Lung (tissue), 12 donors: Measurements from ENCODE around the gene IQSEC1. TPM values are rescaled to one million over a fixed set of nuclear protein-coding genes. Genes with fewer than 3 reads are reported as not detected.
A peak's percentile ranks its signal among the peaks of the same experiment; 100 is the strongest.

Experiments used
- ATAC-seq: fragments of 200-7000 bp; cut with Tn5 transposase; one replicate; pipeline ENCODE4 v1.9.1; 2020; ENCODE audit warnings: moderate number of reproducible peaks; ENCODE audit not compliant: insufficient read depth, low FRiP score
- DNase-seq, 3 donors: peaks; one replicate each; pipeline ENCODE4 v3.0.0-alpha.2; 2013 to 2017
- H3K27ac ChIP-seq, 2 donors: one replicate each; pipeline ENCODE4 v1.5.1; 2013; ENCODE audit warnings: mild to moderate bottlenecking in 2 of 2, moderate library complexity in 2 of 2, control low read depth in 1 of 2, inconsistent platforms in 1 of 2, low read depth in 1 of 2, low read length in 1 of 2
- H3K27me3 ChIP-seq, 3 donors: one replicate each; pipeline ENCODE4 v1.5.1; 2013; ENCODE audit warnings: low read length in 2 of 3; ENCODE audit not compliant: control insufficient read depth in 3 of 3, insufficient read depth in 3 of 3
- H3K36me3 ChIP-seq, 4 donors: one replicate each; pipeline ENCODE4 v1.5.1; 2013; ENCODE audit warnings: low read length in 4 of 4, mild to moderate bottlenecking in 1 of 4, moderate library complexity in 1 of 4; ENCODE audit not compliant: control insufficient read depth in 4 of 4, insufficient read depth in 4 of 4
- H3K4me1 ChIP-seq, 5 donors: one replicate each; pipeline ENCODE4 v1.5.1; 2013; ENCODE audit warnings: low read length in 5 of 5, mild to moderate bottlenecking in 2 of 5, moderate library complexity in 1 of 5; ENCODE audit not compliant: control insufficient read depth in 5 of 5, insufficient read depth in 5 of 5
- H3K4me3 ChIP-seq: one replicate; pipeline ENCODE4 v1.5.1; 2013; ENCODE audit warnings: mild to moderate bottlenecking, control low read depth, moderate library complexity
- H3K9ac ChIP-seq, 2 donors: one replicate each; pipeline ENCODE4 v1.5.1; 2013; ENCODE audit warnings: low read length in 2 of 2, control low read depth in 1 of 2; ENCODE audit not compliant: insufficient read depth in 1 of 2
- H3K9me3 ChIP-seq, 4 donors: one replicate each; pipeline ENCODE4 v1.5.1; 2013; ENCODE audit warnings: low read length in 3 of 4, mild to moderate bottlenecking in 1 of 4, moderate library complexity in 1 of 4; ENCODE audit not compliant: control insufficient read depth in 4 of 4, insufficient read depth in 3 of 4
- WGBS, 2 donors: extraction: QIAGEN DNeasy Blood & Tissue Kit; methylation state at CpG; one replicate each; pipeline ENCODE4 v1.1.7; 2013; 5-methylcytosine and 5-hydroxymethylcytosine counted together
- polyA plus RNA-seq, 2 donors: library from polyadenylated mRNA; stranded (reverse); fragments of 200-250 nt; gene quantifications; one replicate each; pipeline ENCODE4 v1.2.1, GENCODE V29; 2013
- total RNA-seq, 2 donors: library from RNA; depleted of rRNA in 1 of 2; stranded (reverse); fragments of >200 nt in 1 of 2; gene quantifications; one replicate each; pipeline ENCODE4 v1.2.1, GENCODE V29; 2014 to 2021
- TF ChIP-seq, protein P1 (sequence below): IDR thresholded peaks from 2 replicates; pipeline ENCODE4 v1.5.1; 2012; ENCODE audit warnings: mild to moderate bottlenecking; ENCODE audit errors: control extremely low read depth, extremely low read depth
- donor health status: control.
- donor health status: control.
- donor health status: Bipolar disorder and iron deficiency.
- donor health status: healthy.
- donor health status: DM: yes; HTN: yes; CAD: no.

Gene IQSEC1
- total and polyA plus RNA-seq, 4 donors: 13.9 to 69.1 (median 31.1) TPM

- Histone ChIP-seq H3K4me3 (no peak overlapping the region), H3K4me1 (no peaks in the 10 kb centered on the region), H3K9me3 (no peaks in the 10 kb centered on the region), H3K36me3 (no peaks in the 10 kb centered on the region), H3K27me3 (no peaks in the 10 kb centered on the region), H3K27ac (no peak overlapping the region), H3K9ac (no peak overlapping the region)
- TF ChIP-seq, protein P1, sequence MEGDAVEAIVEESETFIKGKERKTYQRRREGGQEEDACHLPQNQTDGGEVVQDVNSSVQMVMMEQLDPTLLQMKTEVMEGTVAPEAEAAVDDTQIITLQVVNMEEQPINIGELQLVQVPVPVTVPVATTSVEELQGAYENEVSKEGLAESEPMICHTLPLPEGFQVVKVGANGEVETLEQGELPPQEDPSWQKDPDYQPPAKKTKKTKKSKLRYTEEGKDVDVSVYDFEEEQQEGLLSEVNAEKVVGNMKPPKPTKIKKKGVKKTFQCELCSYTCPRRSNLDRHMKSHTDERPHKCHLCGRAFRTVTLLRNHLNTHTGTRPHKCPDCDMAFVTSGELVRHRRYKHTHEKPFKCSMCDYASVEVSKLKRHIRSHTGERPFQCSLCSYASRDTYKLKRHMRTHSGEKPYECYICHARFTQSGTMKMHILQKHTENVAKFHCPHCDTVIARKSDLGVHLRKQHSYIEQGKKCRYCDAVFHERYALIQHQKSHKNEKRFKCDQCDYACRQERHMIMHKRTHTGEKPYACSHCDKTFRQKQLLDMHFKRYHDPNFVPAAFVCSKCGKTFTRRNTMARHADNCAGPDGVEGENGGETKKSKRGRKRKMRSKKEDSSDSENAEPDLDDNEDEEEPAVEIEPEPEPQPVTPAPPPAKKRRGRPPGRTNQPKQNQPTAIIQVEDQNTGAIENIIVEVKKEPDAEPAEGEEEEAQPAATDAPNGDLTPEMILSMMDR: no peak
- 28 to 68% methylated on average over 11 of the region's 11 CpGs for WGBS, 2 donors
- no peak for DNase-seq
- ATAC-seq: no peak
Observed at GRCh38 chr3:13066236-13066635, 7.0 kb downstream of the IQSEC1 start.

- H3K27ac ChIP-seq: no peak overlapping the region
- TF ChIP-seq, protein P1: no peak
- 66 to 81% methylated on average over 4 of the region's 4 CpGs for WGBS, 2 donors
- H3K9me3 ChIP-seq: no peaks in the 10 kb centered on the region
- no peak overlapping the region for H3K9ac ChIP-seq
- H3K36me3 ChIP-seq: no peaks in the 10 kb centered on the region
- no peak for ATAC-seq
- DNase-seq: no peak
- no peaks in the 10 kb centered on the region for H3K4me1 ChIP-seq
- H3K4me3 ChIP-seq: no peak overlapping the region
- no peaks in the 10 kb centered on the region for H3K27me3 ChIP-seq
Observed at GRCh38 chr3:13065727-13066126, 7.5 kb downstream of the IQSEC1 start.

GRCh38 chr3:13064964-13065363 is 8.3 kb downstream of the IQSEC1 start:
- peak in 1 of 3 donors; percentile 22 for DNase-seq
- 63 to 64% methylated on average over 4 of the region's 4 CpGs for WGBS, 2 donors
- no peak for ATAC-seq

More at GRCh38 chr3:13064964-13065363, 8.3 kb downstream of the IQSEC1 start:
- H3K27ac ChIP-seq: no peak overlapping the region
- H3K27me3 ChIP-seq: no peaks in the 10 kb centered on the region
- H3K36me3 ChIP-seq: no peaks in the 10 kb centered on the region
- no peak overlapping the region for H3K9ac ChIP-seq
- no peaks in the 10 kb centered on the region for H3K9me3 ChIP-seq
- no peaks in the 10 kb centered on the region for H3K4me1 ChIP-seq
- TF ChIP-seq, protein P1: no peak
- no peak overlapping the region for H3K4me3 ChIP-seq
